22Rv1 (cell line): ENCODE results near the gene SUZ12.

Source experiments
- ZFX ChIP-seq: fragments of 450-650 bp; IDR thresholded peaks from 2 replicates; pipeline ENCODE4 v1.6.1; 2017; ENCODE audit warnings: antibody characterized with exemption, borderline replicate concordance
- TF ChIP-seq, protein P1 (sequence below): fragments of 450-650 bp; IDR thresholded peaks from 2 replicates; pipeline ENCODE4 v1.5.1; 2017; ENCODE audit warnings: mild to moderate bottlenecking

GRCh38 chr17:31919802-31920525, 16.8 kb upstream of the SUZ12 start:
- TF ChIP-seq, protein P1, sequence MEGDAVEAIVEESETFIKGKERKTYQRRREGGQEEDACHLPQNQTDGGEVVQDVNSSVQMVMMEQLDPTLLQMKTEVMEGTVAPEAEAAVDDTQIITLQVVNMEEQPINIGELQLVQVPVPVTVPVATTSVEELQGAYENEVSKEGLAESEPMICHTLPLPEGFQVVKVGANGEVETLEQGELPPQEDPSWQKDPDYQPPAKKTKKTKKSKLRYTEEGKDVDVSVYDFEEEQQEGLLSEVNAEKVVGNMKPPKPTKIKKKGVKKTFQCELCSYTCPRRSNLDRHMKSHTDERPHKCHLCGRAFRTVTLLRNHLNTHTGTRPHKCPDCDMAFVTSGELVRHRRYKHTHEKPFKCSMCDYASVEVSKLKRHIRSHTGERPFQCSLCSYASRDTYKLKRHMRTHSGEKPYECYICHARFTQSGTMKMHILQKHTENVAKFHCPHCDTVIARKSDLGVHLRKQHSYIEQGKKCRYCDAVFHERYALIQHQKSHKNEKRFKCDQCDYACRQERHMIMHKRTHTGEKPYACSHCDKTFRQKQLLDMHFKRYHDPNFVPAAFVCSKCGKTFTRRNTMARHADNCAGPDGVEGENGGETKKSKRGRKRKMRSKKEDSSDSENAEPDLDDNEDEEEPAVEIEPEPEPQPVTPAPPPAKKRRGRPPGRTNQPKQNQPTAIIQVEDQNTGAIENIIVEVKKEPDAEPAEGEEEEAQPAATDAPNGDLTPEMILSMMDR = no peak
- TF ChIP-seq ZFX = no peak
